Glomerular visceral epithelial cell (primary cell): Measurements from ENCODE around the gene PPM1L.

Source experiments
- DNase-seq: peaks from one replicate; pipeline ENCODE4 v3.0.0-alpha.2; 2016; ENCODE audit errors: extremely low spot score

Gene PPM1L

GRCh38 chr3:160808838-160809237 lies 52.8 kb downstream of the PPM1L start:
- no peak for DNase-seq

- no peak for DNase-seq
Observed at GRCh38 chr3:160809453-160809852, 53.4 kb downstream of the PPM1L start.

GRCh38 chr3:160810362-160811236 lies 54.6 kb downstream of the PPM1L start:
- DNase-seq: no peak

GRCh38 chr3:160811237-160811548 lies 55.2 kb downstream of the PPM1L start:
- DNase-seq: no peak

- DNase-seq: no peak
Observed at GRCh38 chr3:160812304-160812703, 56.3 kb downstream of the PPM1L start.

GRCh38 chr3:160815280-160815679 lies 59.2 kb downstream of the PPM1L start:
- DNase-seq: no peak

GRCh38 chr3:160820022-160820421 lies 64.0 kb downstream of the PPM1L start:
- DNase-seq: no peak

- no peak for DNase-seq
Observed at GRCh38 chr3:160820430-160820829, 64.4 kb downstream of the PPM1L start.

GRCh38 chr3:160822936-160823335 lies 66.9 kb downstream of the PPM1L start:
- no peak for DNase-seq

- DNase-seq: no peak
Observed at GRCh38 chr3:160825311-160825800, 69.3 kb downstream of the PPM1L start.

GRCh38 chr3:160826408-160826807 lies 70.4 kb downstream of the PPM1L start:
- no peak for DNase-seq

- no peak for DNase-seq
Observed at GRCh38 chr3:160826991-160827390, 71.0 kb downstream of the PPM1L start.

GRCh38 chr3:160827516-160827915 lies 71.5 kb downstream of the PPM1L start:
- DNase-seq: no peak

- DNase-seq: no peak
Observed at GRCh38 chr3:160828880-160829279, 72.8 kb downstream of the PPM1L start.

GRCh38 chr3:160829486-160830009 lies 73.5 kb downstream of the PPM1L start:
- no peak for DNase-seq

GRCh38 chr3:160830796-160831195 lies 74.8 kb downstream of the PPM1L start:
- no peak for DNase-seq

GRCh38 chr3:160831401-160831800 lies 75.4 kb downstream of the PPM1L start:
- no peak for DNase-seq

- DNase-seq: no peak
Observed at GRCh38 chr3:160837394-160837980, 81.5 kb downstream of the PPM1L start.

GRCh38 chr3:160840590-160840989 lies 84.6 kb downstream of the PPM1L start:
- no peak for DNase-seq

GRCh38 chr3:160841455-160841854 lies 85.4 kb downstream of the PPM1L start:
- no peak for DNase-seq

- DNase-seq: no peak
Observed at GRCh38 chr3:160842021-160843005, 86.3 kb downstream of the PPM1L start.
